Endothelial cell of umbilical vein (primary cell): Measurements from ENCODE around the gene PABPN1. TPM values are rescaled to one million over a fixed set of nuclear protein-coding genes. Genes with fewer than 3 reads are reported as not detected.
A peak's percentile ranks its signal among the peaks of the same experiment; 100 is the strongest.

Source experiments
- BruUV-seq: library from RNA; stranded (reverse); fragments of 400-500 nt; replicated peaks from 2 replicates; lab custom pipeline; 2021; lab: Mats Ljungman, UMichigan
- CTCF ChIA-PET: fragments of 300-600, 350-600 bp; sonication (Branson Sonifier 250); formaldehyde crosslinking; loops from one replicate; lab custom pipeline; 2021; ENCODE audit warnings: antibody characterized with exemption, inconsistent platforms; lab: Charles Lee
- POLR2A ChIA-PET: fragments of 300-600, 350-600 bp; sonication (Branson Sonifier 250); formaldehyde crosslinking; loops from one replicate; lab custom pipeline; 2021; ENCODE audit warnings: antibody characterized with exemption, inconsistent platforms; lab: Charles Lee
- DNase-seq: peaks from one replicate; pipeline ENCODE4 v3.0.0-alpha.2; 2011; ENCODE audit warnings: low read depth, low spot score
- FAIRE-seq: peaks from 2 replicates; lab custom pipeline; 2011; peaks lifted over from hg19 to GRCh38; lab: Jason Lieb, UNC
- H2AFZ ChIP-seq: 2 replicates; pipeline ENCODE4 v1.6.0; 2012; ENCODE audit warnings: low read depth, low read length, control low read depth, inconsistent platforms
- H3K27ac ChIP-seq: 2 replicates; pipeline ENCODE4 v1.5.1; 2011; ENCODE audit warnings: low read depth, mild to moderate bottlenecking, control low read depth, low read length, moderate library complexity; ENCODE audit not compliant: insufficient read depth
- H3K27me3 ChIP-seq, 2 experiments: 2 replicates each; pipeline versions ENCODE4 v1.6.0 to v1.6.1; 2011; ENCODE audit warnings: low read length in 2 of 2, mixed read lengths in 1 of 2; ENCODE audit not compliant: control insufficient read depth in 2 of 2, insufficient read depth in 2 of 2
- H3K36me3 ChIP-seq, 2 experiments: 2 replicates in 1 of 2; 3 replicates in 1 of 2; pipeline ENCODE4 v1.5.1; 2011; ENCODE audit warnings: low read length in 2 of 2, mild to moderate bottlenecking in 1 of 2, moderate library complexity in 1 of 2; ENCODE audit not compliant: control insufficient read depth in 2 of 2, insufficient read depth in 2 of 2; ENCODE audit errors: extremely low read depth in 1 of 2
- H3K4me1 ChIP-seq: 3 replicates; pipeline ENCODE4 v1.5.1; 2011; ENCODE audit warnings: mild to moderate bottlenecking, low read length; ENCODE audit not compliant: control insufficient read depth, insufficient read depth; ENCODE audit errors: extremely low read depth
- H3K4me2 ChIP-seq: 2 replicates; pipeline ENCODE4 v1.6.1; 2011; ENCODE audit warnings: low read length, control low read depth, mixed read lengths; ENCODE audit not compliant: insufficient read depth
- H3K4me3 ChIP-seq, 3 experiments: fragments of 200-600 bp in 1 of 3; sonication (generic), shearing (Covaris generic) in 1 of 3; replicated peaks in 1 of 3; 2 replicates each; pipeline ENCODE4 v1.5.1; 2011 to 2016; ENCODE audit warnings: control low read depth in 3 of 3, low read length in 3 of 3, mild to moderate bottlenecking in 2 of 3, inconsistent platforms in 1 of 3, low read depth in 1 of 3, moderate library complexity in 1 of 3; ENCODE audit not compliant: insufficient read depth in 1 of 3
- H3K79me2 ChIP-seq: 2 replicates; pipeline ENCODE4 v1.6.0; 2012; ENCODE audit warnings: low read length, inconsistent platforms; ENCODE audit not compliant: control insufficient read depth, insufficient read depth
- H3K9ac ChIP-seq: replicated peaks from 2 replicates; pipeline ENCODE3; 2011; ENCODE audit warnings: low read length, control low read depth; ENCODE audit not compliant: insufficient read depth; ENCODE audit errors: extremely low read depth
- H3K9me1 ChIP-seq: replicated peaks from 3 replicates; pipeline ENCODE4 v1.6.0; 2011; ENCODE audit warnings: mild to moderate bottlenecking, low read length; ENCODE audit not compliant: control insufficient read depth, insufficient read depth; ENCODE audit errors: extremely low read depth
- H3K9me3 ChIP-seq: replicated peaks from 2 replicates; pipeline ENCODE4 v1.5.1; 2012; ENCODE audit warnings: low read length, inconsistent platforms; ENCODE audit not compliant: control insufficient read depth, insufficient read depth
- H4K20me1 ChIP-seq: replicated peaks from 2 replicates; pipeline ENCODE3; 2011; ENCODE audit warnings: mild to moderate bottlenecking, low read length; ENCODE audit not compliant: control insufficient read depth, insufficient read depth; ENCODE audit errors: extremely low read depth
- EZH2 ChIP-seq: IDR thresholded peaks from 2 replicates; pipeline ENCODE4 v1.6.1; 2012; ENCODE audit warnings: borderline replicate concordance, low read depth, mild to moderate bottlenecking, moderate library complexity, low read length, inconsistent platforms; ENCODE audit not compliant: severe bottlenecking
- FOS ChIP-seq: IDR thresholded peaks from 2 replicates; pipeline ENCODE4 v1.6.1; 2011; ENCODE audit warnings: mild to moderate bottlenecking, low read length, moderate library complexity, borderline replicate concordance; ENCODE audit not compliant: insufficient read depth
- GATA2 ChIP-seq: IDR thresholded peaks from 2 replicates; pipeline ENCODE4 v1.7.0; 2011; ENCODE audit warnings: low read depth, mild to moderate bottlenecking, moderate library complexity, mixed read lengths, low read length; ENCODE audit not compliant: insufficient read length, insufficient read depth
- JUN ChIP-seq: IDR thresholded peaks from 2 replicates; pipeline ENCODE4 v1.6.1; 2011; ENCODE audit warnings: borderline replicate concordance, low read depth; ENCODE audit not compliant: insufficient read length, insufficient read depth
- MYC ChIP-seq: IDR thresholded peaks from one replicate; pipeline ENCODE4 v1.6.1; 2011; ENCODE audit warnings: mild to moderate bottlenecking, low read depth, low read length
- POLR2A ChIP-seq: IDR thresholded peaks from 2 replicates; pipeline ENCODE4 v1.6.1; 2012; ENCODE audit warnings: low read depth, mild to moderate bottlenecking, control low read depth, low read length
- POLR2AphosphoS5 ChIP-seq: IDR thresholded peaks from 2 replicates; pipeline ENCODE4 v1.6.1; 2012; ENCODE audit warnings: low read depth, mild to moderate bottlenecking, control low read depth, low read length, moderate library complexity; ENCODE audit not compliant: insufficient read depth
- dilution Hi-C: fragments of 300-500 bp; cut with MboI; formaldehyde crosslinking; loops from one replicate; pipeline ENCODE4 v1.15.0; 2019; ENCODE audit warnings: low sequenced_read_pairs; ENCODE audit not compliant: extremely low pct_ligation_motif_present
- intact Hi-C: fragments of 100-400 bp; cut with micrococcal nuclease; formaldehyde crosslinking; loops from one replicate; pipeline ENCODE4 v1.10.0; 2022
- polyA plus RNA-seq, 4 experiments: library from polyadenylated mRNA; depleted of rRNA in 3 of 4; stranded (reverse) in 3 of 4; unstranded in 1 of 4; fragments of >200 nt; gene quantifications; 2 replicates each; pipeline versions ENCODE4 v1.2.1 to v1.2.3, GENCODE V29; 2011 to 2012; ENCODE audit warnings: missing spikeins in 1 of 4
- total RNA-seq: library from RNA; stranded (reverse); gene quantifications from 2 replicates; pipeline ENCODE4 v1.2.3, GENCODE V29; 2021
- TF ChIP-seq, protein P1 (sequence below): IDR thresholded peaks from 2 replicates; pipeline ENCODE4 v1.6.1; 2011; ENCODE audit not compliant: insufficient read depth, insufficient read length
- TF ChIP-seq, protein P2 (sequence below), 2 donors: IDR thresholded peaks; 1 replicate in 1 of 2; 2 replicates in 1 of 2; pipeline ENCODE4 v1.5.1; 2011; ENCODE audit warnings: low read length in 2 of 2, mild to moderate bottlenecking in 2 of 2, moderate library complexity in 2 of 2, control low read depth in 1 of 2, inconsistent platforms in 1 of 2, low read depth in 1 of 2; ENCODE audit not compliant: insufficient read depth in 1 of 2; ENCODE audit errors: extremely low read depth in 1 of 2

The PABPN1 gene
- total and polyA plus RNA-seq, 2 donors (not counting 3 experiments of a cell fraction or from before 2014, with no cell fraction given), result 231 TPM

GRCh38 chr14:23307687-23308644 is 13.3 kb upstream of the PABPN1 start:
- no peaks in the 10 kb centered on the region for H3K9me1 ChIP-seq
- H2AFZ ChIP-seq, result no peak overlapping the region
- FAIRE-seq (no peak), DNase-seq (no peak)
- no peaks in the 10 kb centered on the region for H4K20me1 ChIP-seq
- CTCF ChIA-PET, result interaction anchor here (1.0 to 3.2 kb wide), 2 partner anchors 14 to 19 kb away, joined by 3 to 17 read pairs; partner anchors contain the start of gene PABPN1
- peaks cover 25% of the 10 kb centered on the region for H3K4me1 ChIP-seq
- dilution Hi-C loops, result no loop called here
- TF ChIP-seq POLR2A (no peak), POLR2AphosphoS5 (no peak), EZH2 (no peak), MYC (no peak), GATA2 (no peak), FOS (no peak), JUN (no peak)
- TF ChIP-seq, protein P1, sequence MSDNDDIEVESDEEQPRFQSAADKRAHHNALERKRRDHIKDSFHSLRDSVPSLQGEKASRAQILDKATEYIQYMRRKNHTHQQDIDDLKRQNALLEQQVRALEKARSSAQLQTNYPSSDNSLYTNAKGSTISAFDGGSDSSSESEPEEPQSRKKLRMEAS, result no peak
- TF ChIP-seq, protein P2, sequence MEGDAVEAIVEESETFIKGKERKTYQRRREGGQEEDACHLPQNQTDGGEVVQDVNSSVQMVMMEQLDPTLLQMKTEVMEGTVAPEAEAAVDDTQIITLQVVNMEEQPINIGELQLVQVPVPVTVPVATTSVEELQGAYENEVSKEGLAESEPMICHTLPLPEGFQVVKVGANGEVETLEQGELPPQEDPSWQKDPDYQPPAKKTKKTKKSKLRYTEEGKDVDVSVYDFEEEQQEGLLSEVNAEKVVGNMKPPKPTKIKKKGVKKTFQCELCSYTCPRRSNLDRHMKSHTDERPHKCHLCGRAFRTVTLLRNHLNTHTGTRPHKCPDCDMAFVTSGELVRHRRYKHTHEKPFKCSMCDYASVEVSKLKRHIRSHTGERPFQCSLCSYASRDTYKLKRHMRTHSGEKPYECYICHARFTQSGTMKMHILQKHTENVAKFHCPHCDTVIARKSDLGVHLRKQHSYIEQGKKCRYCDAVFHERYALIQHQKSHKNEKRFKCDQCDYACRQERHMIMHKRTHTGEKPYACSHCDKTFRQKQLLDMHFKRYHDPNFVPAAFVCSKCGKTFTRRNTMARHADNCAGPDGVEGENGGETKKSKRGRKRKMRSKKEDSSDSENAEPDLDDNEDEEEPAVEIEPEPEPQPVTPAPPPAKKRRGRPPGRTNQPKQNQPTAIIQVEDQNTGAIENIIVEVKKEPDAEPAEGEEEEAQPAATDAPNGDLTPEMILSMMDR (IDR thresholded peaks at IDR 0.05; ENCODE audit: extremely low read depth in 1 of 2, insufficient read depth in 1 of 2, low read depth in 1 of 2, low read length in 2 of 2), result no peak
- H3K9me3 ChIP-seq, result no peaks in the 10 kb centered on the region
- intact Hi-C loops, result no loop called here
- peaks cover 0 to 12% of the 10 kb centered on the region in 2 experiments for H3K36me3 ChIP-seq
- H3K9ac ChIP-seq, result peak overlapping the region; percentile 85
- H3K27me3 ChIP-seq, result no peaks in the 10 kb centered on the region
- H3K4me3 ChIP-seq, result peak overlapping the region in 2 of 3 experiments; percentile 89 to 92
- H3K79me2 ChIP-seq, result peaks cover 48% of the 10 kb centered on the region
- peak overlapping the region; percentile 78 for H3K27ac ChIP-seq
- no TSS peak for BruUV-seq
- peak overlapping the region; percentile 88 for H3K4me2 ChIP-seq
- POLR2A ChIA-PET, result interaction anchor here (1.0 to 1.2 kb wide), 2 partner anchors 13 to 16 kb away, joined by 3 to 6 read pairs; partner anchors contain the start of gene PABPN1
